Measurements from ENCODE around the gene SUSD4.

The SUSD4 gene

GRCh38 chr1:223208164-223209076, 155.6 kb downstream of the SUSD4 start:
- no peak for DNase-seq

GRCh38 chr1:223207293-223208066, 156.5 kb downstream of the SUSD4 start:
- DNase-seq = no peak

GRCh38 chr1:223204424-223204823, 159.6 kb downstream of the SUSD4 start:
- DNase-seq = no peak

- no peak for DNase-seq
These were observed 160.3 kb downstream of the SUSD4 start for GRCh38 chr1:223203694-223204093.

- DNase-seq = no peak
These were observed 161.0 kb downstream of the SUSD4 start for GRCh38 chr1:223203034-223203408.

- DNase-seq = no peak
These were observed 161.5 kb downstream of the SUSD4 start for GRCh38 chr1:223202376-223203033.

GRCh38 chr1:223201967-223202366, 162.0 kb downstream of the SUSD4 start:
- DNase-seq = no peak

GRCh38 chr1:223200903-223201302, 163.1 kb downstream of the SUSD4 start:
- no peak for DNase-seq

GRCh38 chr1:223199094-223199647, 164.8 kb downstream of the SUSD4 start:
- peak; percentile 14 for DNase-seq

- DNase-seq = peak; percentile 38
These were observed 165.4 kb downstream of the SUSD4 start for GRCh38 chr1:223198628-223198965.

GRCh38 chr1:223197923-223198627, 165.9 kb downstream of the SUSD4 start:
- DNase-seq = no peak

- no peak for DNase-seq
These were observed 173.9 kb downstream of the SUSD4 start for GRCh38 chr1:223189903-223190724.

GRCh38 chr1:223189525-223189902, 174.5 kb downstream of the SUSD4 start:
- no peak for DNase-seq

- no peak for DNase-seq
These were observed 175.2 kb downstream of the SUSD4 start for GRCh38 chr1:223188618-223189356.

- no peak for DNase-seq
These were observed 177.2 kb downstream of the SUSD4 start for GRCh38 chr1:223186800-223187199.

- no peak for DNase-seq
These were observed 180.6 kb downstream of the SUSD4 start for GRCh38 chr1:223183268-223183862.

GRCh38 chr1:223180731-223181321, 183.2 kb downstream of the SUSD4 start:
- no peak for DNase-seq

- DNase-seq = no peak
These were observed 184.2 kb downstream of the SUSD4 start for GRCh38 chr1:223179786-223180185.

GRCh38 chr1:223179280-223179679, 184.7 kb downstream of the SUSD4 start:
- no peak for DNase-seq

GRCh38 chr1:223177681-223178080, 186.3 kb downstream of the SUSD4 start:
- DNase-seq = peak; percentile 81

All from OCI-M1 (cell line).